T-helper 17 cell (primary cell): ENCODE results near the gene POLR3A. TPM values are rescaled to one million over a fixed set of nuclear protein-coding genes. Genes with fewer than 3 reads are reported as not detected.

Source experiments
- ATAC-seq: fragments of 150-1000 bp; cut with Tn5 transposase; 2 replicates; pipeline ENCODE4 v1.10.0; 2021; ENCODE audit warnings: mild to moderate bottlenecking, moderate library complexity
- DNase-seq, 3 donors: peaks; one replicate each; pipeline versions ENCODE4 v3.0.0 to v3.0.0-alpha.2; 2020 to 2021
- H3K9me3 ChIP-seq: one replicate; pipeline ENCODE4 v1.7.0; 2013; ENCODE audit warnings: low read length, mild to moderate bottlenecking; ENCODE audit not compliant: control insufficient read depth, poor library complexity, severe bottlenecking
- H3K27ac Mint-ChIP-seq: one replicate; pipeline ENCODE4 v1.8.0; 2022; ENCODE audit warnings: mild to moderate bottlenecking, moderate library complexity, mixed read lengths
- H3K27me3 Mint-ChIP-seq: one replicate; pipeline ENCODE4 v1.8.0; 2022; ENCODE audit warnings: mixed read lengths
- H3K36me3 Mint-ChIP-seq: one replicate; pipeline ENCODE4 v1.8.0; 2022; ENCODE audit warnings: low read depth, mixed read lengths
- H3K4me1 Mint-ChIP-seq: one replicate; pipeline ENCODE4 v1.8.0; 2022; ENCODE audit warnings: mild to moderate bottlenecking, mixed read lengths
- H3K4me3 Mint-ChIP-seq: one replicate; pipeline ENCODE4 v1.8.0; 2022; ENCODE audit warnings: mild to moderate bottlenecking, moderate library complexity, mixed read lengths
- total RNA-seq, 4 donors: library from RNA in 2 of 4; stranded (reverse) in 2 of 4; gene quantifications; one replicate each; pipeline ENCODE4 v1.2.3 and lab custom pipeline; 2022 to 2026

POLR3A gene
- total RNA-seq, 2 donors from 2014 or later = 10.9 to 12.0 TPM

DNA sequence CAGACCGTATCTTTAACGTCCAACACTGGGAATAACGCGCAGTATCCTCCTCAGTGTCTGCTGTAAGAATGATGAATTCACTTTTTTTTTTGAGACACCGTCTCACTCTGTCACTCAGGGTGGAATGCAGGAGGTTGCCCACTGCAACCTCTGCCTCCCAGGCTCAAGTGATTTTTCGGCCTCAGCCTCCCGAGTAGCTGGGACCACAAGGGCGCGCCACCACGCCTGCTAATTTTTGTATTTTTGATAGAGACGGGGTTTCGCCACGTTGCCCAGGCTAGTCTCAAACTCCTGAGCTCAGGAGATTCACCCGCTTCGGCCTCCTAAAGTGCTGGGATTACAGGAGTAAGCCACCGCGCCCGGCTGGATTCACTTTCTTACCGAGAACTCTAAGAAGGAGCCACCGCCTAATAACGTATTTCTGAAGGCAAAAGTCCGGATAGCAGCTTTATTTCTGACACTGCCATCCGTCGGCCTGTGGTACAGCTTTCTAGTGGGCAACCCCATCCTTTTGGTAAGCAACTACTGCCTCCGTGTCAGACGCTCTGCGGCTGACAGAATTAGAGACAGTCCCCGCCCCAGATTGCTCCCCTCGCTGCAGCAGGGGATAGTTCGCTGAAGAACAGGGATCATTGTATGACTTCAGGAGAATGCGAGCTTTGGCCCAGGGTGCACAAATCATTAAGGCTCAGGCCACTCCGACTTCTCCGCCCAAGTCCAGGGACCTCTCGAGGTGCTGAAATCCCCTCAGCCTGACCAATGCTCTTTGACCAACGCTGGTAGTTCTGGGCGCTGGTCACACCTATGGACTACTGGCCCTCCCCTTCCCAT lies 662 bp downstream of the POLR3A start:
- peaks cover 28% of the 10 kb centered on the region for H3K4me1 Mint-ChIP-seq
- ATAC-seq (peak; percentile 8), DNase-seq (peak in 1 of 3 donors; percentile 11)
- peak overlapping the region; percentile 100 for H3K4me3 Mint-ChIP-seq
- no peaks in the 10 kb centered on the region for H3K27me3 Mint-ChIP-seq
- H3K27ac Mint-ChIP-seq = peak overlapping the region; percentile 99
- H3K9me3 ChIP-seq = no peaks in the 10 kb centered on the region
- peaks cover 10% of the 10 kb centered on the region for H3K36me3 Mint-ChIP-seq

DNA sequence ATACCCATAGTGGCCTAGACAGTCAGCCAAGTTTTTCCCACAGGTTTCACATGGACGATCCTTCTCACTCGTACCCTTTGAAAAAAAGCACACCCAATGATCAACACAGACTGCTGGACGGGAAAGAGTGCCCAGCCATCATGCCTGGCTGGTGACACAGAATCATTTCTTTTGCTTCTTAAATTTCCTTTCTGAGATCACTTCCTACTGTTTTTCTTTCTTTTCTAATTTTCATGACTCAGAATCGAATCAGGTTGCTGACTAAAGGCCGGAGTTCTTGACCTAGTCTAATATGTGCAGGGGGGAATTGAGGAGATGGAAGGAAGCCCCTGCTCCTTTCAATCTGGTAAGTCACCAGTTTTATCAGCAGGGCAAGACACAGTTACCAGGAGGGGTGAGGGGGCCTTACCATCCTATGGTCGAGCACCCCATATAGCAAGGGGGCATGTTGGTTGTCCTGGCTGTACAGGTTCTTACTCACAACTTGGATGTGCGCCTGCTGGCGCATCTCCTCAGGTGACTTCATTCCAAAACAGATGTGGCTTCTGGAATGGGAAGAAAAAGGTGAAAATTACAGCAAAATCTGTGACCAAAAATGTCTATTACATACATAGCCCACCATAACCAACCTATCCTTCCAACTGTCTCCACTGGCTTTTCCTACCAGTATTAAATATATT lies 3.5 kb downstream of the POLR3A start:
- ATAC-seq (no peak), DNase-seq (no peak)
- Mint-ChIP-seq H3K36me3 (peaks cover 10% of the 10 kb centered on the region), H3K27ac (peak overlapping the region; percentile 41), H3K4me1 (peaks cover 28% of the 10 kb centered on the region), H3K4me3 (no peak overlapping the region), H3K27me3 (no peaks in the 10 kb centered on the region)
- H3K9me3 ChIP-seq = no peaks in the 10 kb centered on the region

DNA sequence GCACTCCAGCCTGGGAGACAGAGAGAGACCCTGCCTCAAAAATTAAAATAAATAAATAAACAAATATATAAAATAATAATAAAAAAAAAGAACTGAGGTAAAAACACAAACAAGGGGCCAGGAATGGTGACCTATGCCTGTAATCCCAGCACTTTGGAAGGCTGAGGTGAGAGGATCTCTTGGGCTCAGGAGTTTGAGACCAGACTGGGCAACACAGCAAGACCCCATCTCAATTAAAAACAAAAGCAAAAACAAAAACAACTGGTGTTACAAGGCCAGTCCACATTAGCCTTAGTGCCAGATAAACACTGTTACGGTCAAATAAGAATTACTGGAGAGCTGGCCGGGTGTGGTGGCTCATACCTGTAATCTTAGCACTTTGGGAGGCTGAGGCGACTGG lies 5.6 kb downstream of the POLR3A start:
- no peaks in the 10 kb centered on the region for H3K27me3 Mint-ChIP-seq
- DNase-seq (no peak), ATAC-seq (no peak)
- H3K27ac Mint-ChIP-seq = peak overlapping the region; percentile 37
- H3K36me3 Mint-ChIP-seq = peaks cover 7% of the 10 kb centered on the region
- peaks cover 18% of the 10 kb centered on the region for H3K4me1 Mint-ChIP-seq
- H3K9me3 ChIP-seq = no peaks in the 10 kb centered on the region
- no peak overlapping the region for H3K4me3 Mint-ChIP-seq

DNA sequence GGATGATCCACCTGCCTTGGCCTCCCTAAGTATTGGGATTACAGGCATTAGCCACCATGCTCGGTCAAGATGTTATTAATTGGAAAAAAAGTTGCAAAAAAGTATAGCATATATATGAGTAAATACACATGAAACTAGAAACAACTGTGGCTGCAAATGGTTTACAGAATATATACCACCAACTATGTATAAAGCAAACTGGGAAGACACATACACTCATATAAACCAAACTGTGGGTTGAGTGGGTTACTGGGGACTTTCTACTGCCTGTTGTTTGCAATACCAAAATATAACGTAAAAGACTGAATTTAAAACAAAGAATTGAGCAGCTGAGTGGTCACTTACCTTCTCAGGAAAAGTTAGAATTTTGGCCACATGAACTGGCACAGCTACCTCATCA lies 8.1 kb downstream of the POLR3A start:
- Mint-ChIP-seq H3K4me1 (peaks cover under 1% of the 10 kb centered on the region), H3K27ac (no peak overlapping the region), H3K27me3 (no peaks in the 10 kb centered on the region), H3K4me3 (no peak overlapping the region), H3K36me3 (peaks cover 5% of the 10 kb centered on the region)
- ATAC-seq (no peak), DNase-seq (no peak)
- H3K9me3 ChIP-seq = no peaks in the 10 kb centered on the region

DNA sequence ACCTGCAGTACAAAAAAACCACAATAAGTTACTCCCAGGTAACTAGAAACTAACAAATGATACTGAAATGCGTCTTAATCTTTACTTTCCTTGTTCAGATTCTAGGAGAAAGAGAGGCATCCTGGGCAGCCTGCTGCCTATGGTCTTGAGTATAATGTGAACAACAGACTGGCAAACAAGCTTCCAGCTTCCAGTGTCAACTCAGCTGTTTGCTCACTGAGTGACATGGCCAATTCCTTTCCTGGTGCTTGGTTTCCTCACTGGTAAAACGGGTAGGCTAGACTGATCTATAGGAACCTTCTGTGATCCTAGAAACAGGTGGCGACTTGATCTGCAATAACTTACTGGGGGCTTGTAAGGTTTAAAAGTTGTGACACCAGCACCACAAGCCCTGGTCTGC lies 10.1 kb downstream of the POLR3A start:
- H3K36me3 Mint-ChIP-seq = no peaks in the 10 kb centered on the region
- no peak overlapping the region for H3K27ac Mint-ChIP-seq
- no peaks in the 10 kb centered on the region for H3K4me1 Mint-ChIP-seq
- ATAC-seq = no peak
- DNase-seq = no peak
- H3K4me3 Mint-ChIP-seq = no peak overlapping the region
- no peaks in the 10 kb centered on the region for H3K9me3 ChIP-seq
- H3K27me3 Mint-ChIP-seq = no peaks in the 10 kb centered on the region

DNA sequence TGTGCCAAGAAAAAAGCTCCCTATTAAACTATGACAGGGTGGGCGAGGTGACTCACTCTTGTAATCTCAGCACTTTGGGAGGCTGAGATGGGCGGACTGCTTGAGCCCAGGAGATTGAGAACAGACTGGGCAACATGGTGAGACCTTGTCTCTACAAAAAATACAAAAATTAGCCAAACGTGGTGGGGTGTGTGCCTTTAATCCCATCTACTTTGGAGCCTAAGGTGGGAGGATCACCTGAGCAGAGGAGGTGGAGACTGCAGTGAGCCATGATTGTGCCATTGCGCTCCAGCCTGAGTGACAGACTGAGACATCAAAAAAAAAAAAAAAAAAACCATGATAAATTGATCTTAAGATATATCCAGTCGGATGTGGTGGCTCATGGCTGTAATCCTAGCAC lies 11.5 kb downstream of the POLR3A start:
- Mint-ChIP-seq H3K27ac (no peak overlapping the region), H3K27me3 (no peaks in the 10 kb centered on the region), H3K36me3 (no peaks in the 10 kb centered on the region), H3K4me1 (no peaks in the 10 kb centered on the region), H3K4me3 (no peak overlapping the region)
- no peaks in the 10 kb centered on the region for H3K9me3 ChIP-seq
- ATAC-seq (no peak), DNase-seq (no peak)

DNA sequence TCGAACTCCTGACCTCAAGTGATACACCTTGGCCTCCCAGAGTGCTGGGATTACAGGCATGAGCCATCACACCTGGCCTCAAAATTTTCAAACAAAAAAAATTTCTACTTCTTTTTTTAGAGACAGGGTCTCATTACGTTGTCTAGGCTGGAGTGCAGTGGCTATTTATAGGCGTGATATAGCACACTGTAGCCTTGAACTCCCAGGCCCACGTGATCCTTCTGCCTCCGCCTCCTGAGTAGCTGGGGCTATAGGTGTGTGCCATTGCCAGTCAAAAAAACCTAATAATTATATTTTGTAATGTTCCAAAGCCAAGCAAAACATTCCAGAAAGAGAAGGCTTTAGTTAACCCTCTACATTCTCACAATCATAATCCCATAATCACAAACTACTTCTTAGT lies 13.8 kb downstream of the POLR3A start:
- DNase-seq = no peak
- no peak overlapping the region for H3K4me3 Mint-ChIP-seq
- no peaks in the 10 kb centered on the region for H3K9me3 ChIP-seq
- H3K27ac Mint-ChIP-seq = no peak overlapping the region
- ATAC-seq = no peak
- H3K36me3 Mint-ChIP-seq = no peaks in the 10 kb centered on the region
- no peaks in the 10 kb centered on the region for H3K4me1 Mint-ChIP-seq
- no peaks in the 10 kb centered on the region for H3K27me3 Mint-ChIP-seq

DNA sequence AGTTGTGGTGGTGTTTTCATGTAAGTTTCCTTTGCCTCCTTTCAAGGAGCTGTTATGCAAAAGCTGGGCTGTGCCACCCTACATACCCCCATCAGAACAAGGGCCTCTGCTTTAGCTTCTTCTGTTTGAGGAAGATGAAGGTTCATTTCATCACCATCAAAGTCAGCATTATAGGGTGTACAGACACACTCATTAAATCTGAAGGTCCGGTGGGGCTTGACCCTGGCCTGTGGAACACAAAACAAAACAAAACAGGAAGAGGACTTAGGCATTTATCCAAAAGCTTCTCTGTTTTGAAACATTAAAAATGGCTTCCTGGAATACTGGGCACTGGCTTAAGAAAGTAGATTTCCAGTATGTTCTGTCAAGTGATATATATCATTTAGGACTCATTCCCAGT lies 15.8 kb downstream of the POLR3A start:
- no peak overlapping the region for H3K4me3 Mint-ChIP-seq
- H3K4me1 Mint-ChIP-seq = no peaks in the 10 kb centered on the region
- no peaks in the 10 kb centered on the region for H3K27me3 Mint-ChIP-seq
- H3K27ac Mint-ChIP-seq = no peak overlapping the region
- H3K36me3 Mint-ChIP-seq = peaks cover 4% of the 10 kb centered on the region
- H3K9me3 ChIP-seq = no peaks in the 10 kb centered on the region
- no peak for DNase-seq
- ATAC-seq = no peak

DNA sequence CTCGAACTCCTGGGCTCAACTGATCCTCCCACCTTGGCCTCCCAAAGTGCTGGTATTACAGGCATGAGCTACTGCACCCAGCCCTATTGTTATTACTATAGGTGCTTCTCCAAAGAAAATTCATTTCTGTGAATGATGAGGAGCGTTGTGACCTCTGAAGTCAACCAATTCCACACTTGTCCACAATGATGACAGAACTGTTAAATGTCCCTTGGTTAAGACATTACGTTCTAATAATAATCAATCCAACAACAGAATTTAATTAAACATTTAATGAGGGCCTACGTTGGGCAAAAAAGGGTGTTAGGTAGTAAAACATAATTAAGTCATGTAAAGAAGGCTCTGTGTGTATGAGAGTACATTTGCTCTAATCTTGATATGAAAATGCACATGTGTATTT lies 18.2 kb downstream of the POLR3A start:
- Mint-ChIP-seq H3K36me3 (peaks cover 12% of the 10 kb centered on the region), H3K4me3 (no peak overlapping the region), H3K4me1 (peaks cover 6% of the 10 kb centered on the region), H3K27me3 (no peaks in the 10 kb centered on the region), H3K27ac (no peak overlapping the region)
- DNase-seq = no peak
- no peak for ATAC-seq
- H3K9me3 ChIP-seq = no peaks in the 10 kb centered on the region

DNA sequence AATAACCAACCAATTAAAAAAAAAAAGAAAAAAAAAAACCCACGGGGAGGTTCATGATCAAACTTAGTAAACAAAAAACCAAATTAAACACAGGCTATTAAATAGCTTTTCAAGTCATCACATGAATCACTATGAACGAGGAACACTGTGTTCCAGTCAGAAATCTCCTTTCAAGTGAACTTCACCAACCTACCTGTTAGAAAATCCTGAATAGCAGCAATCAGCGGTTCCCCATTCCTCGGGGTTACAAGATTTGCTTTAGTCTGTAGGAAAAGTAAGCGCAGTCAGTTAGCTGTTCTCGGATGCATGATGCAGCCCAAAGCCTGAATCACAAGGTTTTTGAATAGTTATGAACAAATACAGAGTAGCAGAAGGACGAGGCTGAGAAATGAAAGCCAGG lies 19.0 kb downstream of the POLR3A start:
- DNase-seq (no peak), ATAC-seq (no peak)
- Mint-ChIP-seq H3K27ac (no peak overlapping the region), H3K4me1 (peaks cover 6% of the 10 kb centered on the region), H3K4me3 (no peak overlapping the region), H3K36me3 (peaks cover 14% of the 10 kb centered on the region), H3K27me3 (no peaks in the 10 kb centered on the region)
- no peaks in the 10 kb centered on the region for H3K9me3 ChIP-seq

DNA sequence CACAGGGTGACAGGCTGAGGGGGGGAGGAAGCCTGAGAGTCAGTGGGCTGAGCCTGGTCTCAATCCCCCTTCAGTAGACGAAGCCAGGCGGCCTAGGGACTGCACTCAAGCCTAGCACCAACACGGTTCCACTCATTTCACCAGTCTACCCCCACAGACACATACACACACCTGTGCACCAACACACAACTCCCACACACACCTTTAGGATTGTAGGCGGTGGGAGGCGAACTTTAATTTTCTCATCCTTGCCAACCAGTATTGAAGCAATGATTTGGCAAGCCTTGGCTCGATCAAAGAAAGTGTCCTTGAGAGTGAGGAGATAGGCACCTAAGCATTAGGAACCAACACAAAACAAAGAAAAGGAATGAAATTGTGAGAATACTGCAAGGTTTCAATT lies 19.7 kb downstream of the POLR3A start:
- peaks cover 6% of the 10 kb centered on the region for H3K4me1 Mint-ChIP-seq
- no peaks in the 10 kb centered on the region for H3K9me3 ChIP-seq
- H3K27ac Mint-ChIP-seq = no peak overlapping the region
- no peak for ATAC-seq
- H3K4me3 Mint-ChIP-seq = no peak overlapping the region
- DNase-seq = no peak
- H3K27me3 Mint-ChIP-seq = no peaks in the 10 kb centered on the region
- H3K36me3 Mint-ChIP-seq = peaks cover 14% of the 10 kb centered on the region

DNA sequence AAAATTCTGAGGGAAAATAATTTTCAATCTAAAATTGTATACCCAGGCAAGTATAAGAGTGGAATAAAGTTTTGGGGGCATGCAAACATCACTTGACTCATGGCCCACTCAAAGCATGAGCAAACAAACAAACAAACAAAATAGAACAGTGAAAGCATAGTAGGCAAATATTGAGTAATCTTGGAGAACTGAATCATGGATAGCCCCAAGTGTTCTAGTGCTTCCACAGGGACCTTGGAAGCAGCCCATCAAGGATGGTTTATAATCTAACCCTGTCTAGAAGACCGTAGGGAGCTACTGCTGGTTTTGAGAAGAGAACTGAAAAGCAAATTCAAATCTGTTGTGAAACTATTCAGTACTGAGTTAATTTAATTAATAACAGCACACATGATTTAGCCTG lies 22.1 kb downstream of the POLR3A start:
- no peak overlapping the region for H3K27ac Mint-ChIP-seq
- DNase-seq = no peak
- H3K4me1 Mint-ChIP-seq = peaks cover 6% of the 10 kb centered on the region
- H3K9me3 ChIP-seq = no peaks in the 10 kb centered on the region
- H3K36me3 Mint-ChIP-seq = peaks cover 20% of the 10 kb centered on the region
- no peaks in the 10 kb centered on the region for H3K27me3 Mint-ChIP-seq
- no peak for ATAC-seq
- no peak overlapping the region for H3K4me3 Mint-ChIP-seq

DNA sequence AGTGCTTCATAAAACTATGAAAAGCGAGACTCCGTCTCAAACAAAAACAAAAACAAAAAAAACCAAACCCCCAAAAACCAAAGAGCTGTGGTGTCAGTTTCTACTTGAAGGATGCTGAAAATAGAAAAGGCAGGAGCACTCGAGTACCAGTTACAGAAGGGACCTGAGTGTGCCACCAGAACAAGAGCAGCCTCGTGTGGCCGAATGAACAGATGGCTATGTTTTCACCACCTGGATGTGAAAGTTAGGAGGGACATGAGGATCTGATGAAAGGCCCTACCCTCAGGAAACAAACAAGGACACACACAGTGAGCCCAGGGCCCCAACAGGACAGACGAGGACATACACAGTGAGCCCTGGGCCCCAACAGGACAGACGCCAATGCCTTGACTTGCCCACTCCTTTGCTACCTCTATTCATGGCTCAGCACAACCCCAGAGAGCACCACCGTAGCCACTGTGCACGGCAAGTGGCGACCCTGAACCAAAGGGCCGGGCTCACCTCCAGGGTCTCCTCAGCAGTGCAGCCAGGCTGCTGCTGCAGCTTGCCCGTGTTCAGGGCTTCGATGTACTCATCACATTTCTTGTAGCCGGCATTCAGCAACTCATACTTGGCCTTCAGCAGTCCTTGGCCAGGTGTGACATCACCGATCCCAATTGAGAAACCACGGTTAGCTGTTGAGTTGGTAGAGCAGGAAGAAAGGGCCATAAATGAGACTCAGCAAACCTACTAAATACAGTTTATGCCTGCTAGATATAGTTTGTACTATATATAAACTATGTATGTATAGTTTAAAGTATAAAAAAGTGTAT lies 24.9 kb downstream of the POLR3A start:
- no peaks in the 10 kb centered on the region for H3K9me3 ChIP-seq
- ATAC-seq (no peak), DNase-seq (no peak)
- Mint-ChIP-seq H3K4me3 (no peak overlapping the region), H3K27me3 (no peaks in the 10 kb centered on the region), H3K4me1 (peaks cover 6% of the 10 kb centered on the region), H3K27ac (no peak overlapping the region), H3K36me3 (peaks cover 26% of the 10 kb centered on the region)
